Colonic mucosa (tissue), 4 donors: Measurements from ENCODE around the gene AMER2. TPM values are rescaled to one million over a fixed set of nuclear protein-coding genes. Genes with fewer than 3 reads are reported as not detected.

Experiments
- DNase-seq: peaks from one replicate; pipeline ENCODE4 v3.0.0-alpha.2; 2020
- H3K27ac ChIP-seq: fragments of 200-600 bp; one replicate; pipeline ENCODE4 v1.8.0; 2021
- H3K27me3 ChIP-seq: fragments of 200-600 bp; one replicate; pipeline ENCODE4 v1.8.0; 2021
- H3K36me3 ChIP-seq: fragments of 200-600 bp; one replicate; pipeline ENCODE4 v1.8.0; 2021
- H3K4me1 ChIP-seq: fragments of 200-600 bp; one replicate; pipeline ENCODE4 v1.8.0; 2021; ENCODE audit warnings: mild to moderate bottlenecking
- H3K4me3 ChIP-seq: fragments of 200-600 bp; one replicate; pipeline ENCODE4 v1.8.0; 2021
- H3K9ac ChIP-seq, 2 donors: one replicate each; pipeline ENCODE4 v1.7.0; 2013; ENCODE audit warnings: control low read depth in 2 of 2, low read depth in 2 of 2, low read length in 2 of 2
- H3K9me3 ChIP-seq: fragments of 200-600 bp; one replicate; pipeline ENCODE4 v1.8.0; 2021
- intact Hi-C: fragments of 100-400 bp; cut with DNase I; formaldehyde crosslinking; loops from one replicate; pipeline ENCODE4 v1.14.1; 2022
- total RNA-seq, 2 donors: library from RNA; stranded (reverse); fragmentation: NEBNext Ultra II Directional in 1 of 2; extraction: Animal tissue kit (Norgen Biotek cat#: 25700) in 1 of 2; gene quantifications; one replicate each; pipeline ENCODE4 v1.2.1, GENCODE V29; 2021
- TF ChIP-seq, protein P1 (sequence below): fragments of 200-600 bp; IDR thresholded peaks from one replicate; pipeline ENCODE4 v1.8.0; 2022; ENCODE audit warnings: antibody characterized with exemption, mild to moderate bottlenecking
- donor health status: healthy.
- donor health status: DM: no; HTN: no; CAD: no.
- donor health status: DM: no; HTN: no; CAD: no.

Gene AMER2
- total RNA-seq, 2 donors from 2014 or later, result 0.08 TPM; not detected in 1

DNA sequence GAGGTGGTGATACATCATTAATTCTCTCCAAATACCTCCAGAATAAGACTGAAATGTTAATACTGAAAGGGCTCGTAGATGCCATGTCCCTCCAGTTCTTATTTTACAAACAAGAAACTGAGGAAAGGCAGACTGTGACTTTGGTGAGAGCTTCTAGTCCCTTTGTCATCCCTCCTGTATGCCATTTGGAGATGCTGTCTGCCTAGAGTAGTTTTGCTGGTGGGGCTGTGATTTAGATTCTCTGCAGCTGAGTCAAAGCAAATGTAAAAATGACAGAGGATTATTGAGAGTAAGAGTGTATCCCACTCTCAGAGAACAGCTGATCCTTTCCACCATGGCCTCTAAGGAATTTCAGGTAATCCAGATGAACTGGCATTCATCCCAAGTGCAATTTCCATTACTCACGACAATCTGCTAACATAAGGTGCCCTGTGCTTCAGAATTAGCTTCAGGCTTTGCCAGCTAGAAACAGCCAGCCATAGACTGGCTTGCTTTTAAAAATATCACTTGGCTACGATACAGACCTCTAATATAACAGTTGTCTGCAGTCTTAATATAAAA lies 59.3 kb downstream of the AMER2 start:
- no peaks in the 10 kb centered on the region for H3K36me3 ChIP-seq
- H3K27ac ChIP-seq, result no peak overlapping the region
- H3K4me1 ChIP-seq, result no peaks in the 10 kb centered on the region
- no peaks in the 10 kb centered on the region for H3K27me3 ChIP-seq
- no peaks in the 10 kb centered on the region for H3K9me3 ChIP-seq
- H3K9ac ChIP-seq, result no peak overlapping the region
- TF ChIP-seq, protein P1, sequence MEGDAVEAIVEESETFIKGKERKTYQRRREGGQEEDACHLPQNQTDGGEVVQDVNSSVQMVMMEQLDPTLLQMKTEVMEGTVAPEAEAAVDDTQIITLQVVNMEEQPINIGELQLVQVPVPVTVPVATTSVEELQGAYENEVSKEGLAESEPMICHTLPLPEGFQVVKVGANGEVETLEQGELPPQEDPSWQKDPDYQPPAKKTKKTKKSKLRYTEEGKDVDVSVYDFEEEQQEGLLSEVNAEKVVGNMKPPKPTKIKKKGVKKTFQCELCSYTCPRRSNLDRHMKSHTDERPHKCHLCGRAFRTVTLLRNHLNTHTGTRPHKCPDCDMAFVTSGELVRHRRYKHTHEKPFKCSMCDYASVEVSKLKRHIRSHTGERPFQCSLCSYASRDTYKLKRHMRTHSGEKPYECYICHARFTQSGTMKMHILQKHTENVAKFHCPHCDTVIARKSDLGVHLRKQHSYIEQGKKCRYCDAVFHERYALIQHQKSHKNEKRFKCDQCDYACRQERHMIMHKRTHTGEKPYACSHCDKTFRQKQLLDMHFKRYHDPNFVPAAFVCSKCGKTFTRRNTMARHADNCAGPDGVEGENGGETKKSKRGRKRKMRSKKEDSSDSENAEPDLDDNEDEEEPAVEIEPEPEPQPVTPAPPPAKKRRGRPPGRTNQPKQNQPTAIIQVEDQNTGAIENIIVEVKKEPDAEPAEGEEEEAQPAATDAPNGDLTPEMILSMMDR, result no peak
- no peak for DNase-seq
- intact Hi-C loops, result no loop called here
- no peak overlapping the region for H3K4me3 ChIP-seq

Other genes with a start within 250 kb of the AMER2 start
- gene PABPC3, start 76.2 kb downstream of the AMER2 start, total RNA-seq, result under 1 TPM; 0.35 to 0.64 TPM
- 10 to 100 TPM; 11.0 to 16.3 TPM for gene MTMR6, start 115.2 kb upstream of the AMER2 start, total RNA-seq
- gene NUP58, start 129.3 kb upstream of the AMER2 start, total RNA-seq, result 10 to 100 TPM; 40.7 to 52.4 TPM
- under 1 TPM; 0.10 to 0.64 TPM for gene ATP8A2, start 199.7 kb upstream of the AMER2 start, total RNA-seq